Measurements from ENCODE around the gene RYK. TPM values are rescaled to one million over a fixed set of nuclear protein-coding genes. Genes with fewer than 3 reads are reported as not detected.

Gene RYK
- total RNA-seq, 4 donors from 2014 or later, result 20.2 to 91.1 (median 61.6) TPM

DNA sequence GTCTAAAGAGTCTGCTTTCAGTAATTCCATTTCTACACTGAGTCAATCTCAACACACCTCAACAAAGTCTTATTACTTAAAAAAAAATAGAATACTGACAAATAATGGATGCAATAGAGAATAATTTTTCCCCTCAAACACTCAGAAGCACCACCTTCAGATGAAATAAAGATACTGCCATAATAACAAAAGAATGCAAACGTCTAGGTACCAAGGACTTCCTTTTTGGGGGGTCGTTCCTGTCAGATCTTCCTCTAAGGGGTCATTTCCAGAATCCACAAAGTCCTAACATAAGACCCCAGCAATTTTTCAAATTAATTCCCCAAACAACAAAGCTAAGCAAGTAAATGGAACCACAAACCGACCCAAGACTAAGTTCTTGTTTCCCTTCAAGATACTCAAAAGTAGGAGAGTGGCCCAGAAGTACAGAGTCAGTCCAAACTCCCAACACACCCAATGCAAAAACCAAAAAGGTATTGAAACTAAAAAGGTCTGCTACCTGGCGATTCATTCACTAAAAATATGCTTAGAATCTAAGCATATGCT is 1.3 kb downstream of the RYK start:
- H3K9me3 ChIP-seq, result no peaks in the 10 kb centered on the region
- WGBS, 2 donors (ENCODE audit: low coverage in 1 of 2), result 5 to 11% methylated on average over 3 to 4 of the region's 4 CpGs
- peaks cover 7 to 59% (median 30%) of the 10 kb centered on the region in 4 donors for H3K4me1 ChIP-seq
- TF ChIP-seq EP300 (IDR thresholded peaks at IDR 0.05; ENCODE audit: low read depth) (no peak), POLR2A (IDR thresholded peaks at IDR 0.05) (no peak), POLR2AphosphoS5 (IDR thresholded peaks at IDR 0.05) (no peak)
- TF ChIP-seq, protein P1, sequence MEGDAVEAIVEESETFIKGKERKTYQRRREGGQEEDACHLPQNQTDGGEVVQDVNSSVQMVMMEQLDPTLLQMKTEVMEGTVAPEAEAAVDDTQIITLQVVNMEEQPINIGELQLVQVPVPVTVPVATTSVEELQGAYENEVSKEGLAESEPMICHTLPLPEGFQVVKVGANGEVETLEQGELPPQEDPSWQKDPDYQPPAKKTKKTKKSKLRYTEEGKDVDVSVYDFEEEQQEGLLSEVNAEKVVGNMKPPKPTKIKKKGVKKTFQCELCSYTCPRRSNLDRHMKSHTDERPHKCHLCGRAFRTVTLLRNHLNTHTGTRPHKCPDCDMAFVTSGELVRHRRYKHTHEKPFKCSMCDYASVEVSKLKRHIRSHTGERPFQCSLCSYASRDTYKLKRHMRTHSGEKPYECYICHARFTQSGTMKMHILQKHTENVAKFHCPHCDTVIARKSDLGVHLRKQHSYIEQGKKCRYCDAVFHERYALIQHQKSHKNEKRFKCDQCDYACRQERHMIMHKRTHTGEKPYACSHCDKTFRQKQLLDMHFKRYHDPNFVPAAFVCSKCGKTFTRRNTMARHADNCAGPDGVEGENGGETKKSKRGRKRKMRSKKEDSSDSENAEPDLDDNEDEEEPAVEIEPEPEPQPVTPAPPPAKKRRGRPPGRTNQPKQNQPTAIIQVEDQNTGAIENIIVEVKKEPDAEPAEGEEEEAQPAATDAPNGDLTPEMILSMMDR (IDR thresholded peaks at IDR 0.05), result no peak
- DNase-seq, result no peak
- H3K27me3 ChIP-seq, result no peaks in the 10 kb centered on the region
- intact Hi-C loops (cut with DNase I; ENCODE audit: low total_unique reads), result no loop called here
- peak overlapping the region; percentile 90 to 95 (median 92) for H3K27ac ChIP-seq
- in situ Hi-C loops (cut with MboI; ENCODE audit: low pct_ligation_motif_present in 1 of 4, low pct_unique_long_range_greater_than_20kb in 1 of 4, low sequenced_read_pairs in 3 of 4), result no loop called here
- no peaks in the 10 kb centered on the region for H3K36me3 ChIP-seq
- H3K4me3 ChIP-seq, result peak overlapping the region; percentile 1 to 97 (median 86)

GRCh38 chr3:134244921-134245320 is 5.7 kb downstream of the RYK start:
- Histone ChIP-seq H3K27ac (peak overlapping the region in 1 of 4 donors; percentile 13), H3K36me3 (no peaks in the 10 kb centered on the region), H3K27me3 (no peaks in the 10 kb centered on the region), H3K4me3 (no peak overlapping the region), H3K9me3 (no peaks in the 10 kb centered on the region), H3K4me1 (peaks cover 15 to 76% (median 42%) of the 10 kb centered on the region in 4 donors)
- TF ChIP-seq EP300 (IDR thresholded peaks at IDR 0.05; ENCODE audit: low read depth) (no peak), POLR2A (IDR thresholded peaks at IDR 0.05) (no peak), POLR2AphosphoS5 (IDR thresholded peaks at IDR 0.05) (no peak)
- TF ChIP-seq, protein P1 (IDR thresholded peaks at IDR 0.05), result no peak
- in situ Hi-C loops (cut with MboI; ENCODE audit: low pct_ligation_motif_present in 1 of 4, low pct_unique_long_range_greater_than_20kb in 1 of 4, low sequenced_read_pairs in 3 of 4) (no loop called here), intact Hi-C loops (cut with DNase I; ENCODE audit: low total_unique reads) (no loop called here)
- DNase-seq, result no peak
- WGBS, 2 donors (ENCODE audit: low coverage in 1 of 2), result 56 to 58% methylated on average over 2 of the region's 2 CpGs

GRCh38 chr3:134242649-134243617 is 7.7 kb downstream of the RYK start:
- Histone ChIP-seq H3K36me3 (no peaks in the 10 kb centered on the region), H3K9me3 (no peaks in the 10 kb centered on the region), H3K4me1 (peaks cover 13 to 77% (median 40%) of the 10 kb centered on the region in 4 donors), H3K27ac (peak overlapping the region in 1 of 4 donors; percentile 38), H3K4me3 (no peak overlapping the region), H3K27me3 (no peaks in the 10 kb centered on the region)
- intact Hi-C loops (cut with DNase I; ENCODE audit: low total_unique reads) (no loop called here), in situ Hi-C loops (cut with MboI; ENCODE audit: low pct_ligation_motif_present in 1 of 4, low pct_unique_long_range_greater_than_20kb in 1 of 4, low sequenced_read_pairs in 3 of 4) (no loop called here)
- WGBS, 2 donors (ENCODE audit: low coverage in 1 of 2), result 94 to 95% methylated on average over 2 to 3 of the region's 3 CpGs
- DNase-seq, result no peak
- no peak for TF ChIP-seq POLR2A (IDR thresholded peaks at IDR 0.05)
- peak in 1 of 3 donors; percentile 18 for TF ChIP-seq POLR2AphosphoS5 (IDR thresholded peaks at IDR 0.05)

DNA sequence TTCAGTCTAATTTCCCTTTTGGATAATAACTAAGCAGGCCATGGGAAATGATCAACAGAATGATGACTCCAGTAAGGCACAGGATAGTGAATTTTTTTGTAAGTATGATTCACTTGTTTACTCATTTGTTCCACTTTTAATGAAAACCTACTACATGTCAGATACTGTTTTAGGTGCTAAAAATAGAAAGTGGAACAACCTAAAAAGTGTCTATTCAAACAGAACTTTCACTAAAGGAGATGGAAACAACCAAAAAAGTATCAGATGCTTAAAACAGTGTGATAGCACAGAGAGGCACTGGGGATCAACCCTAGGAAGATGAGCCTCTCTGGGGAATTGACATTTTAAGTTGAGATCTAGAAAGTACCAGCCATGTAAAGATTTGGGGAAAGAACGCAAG is 11.1 kb downstream of the RYK start:
- no peak for DNase-seq
- Histone ChIP-seq H3K27me3 (no peaks in the 10 kb centered on the region), H3K4me3 (no peak overlapping the region), H3K27ac (peak overlapping the region in 1 of 4 donors; percentile 1), H3K9me3 (no peaks in the 10 kb centered on the region), H3K4me1 (peaks cover 14 to 88% (median 55%) of the 10 kb centered on the region in 4 donors), H3K36me3 (no peaks in the 10 kb centered on the region)
- 82 to 100% methylated on average over 1 of the region's 1 CpG for WGBS, 2 donors (ENCODE audit: low coverage in 1 of 2)
- intact Hi-C loops (cut with DNase I; ENCODE audit: low total_unique reads) (no loop called here), in situ Hi-C loops (cut with MboI; ENCODE audit: low pct_ligation_motif_present in 1 of 4, low pct_unique_long_range_greater_than_20kb in 1 of 4, low sequenced_read_pairs in 3 of 4) (no loop called here)
- TF ChIP-seq POLR2A (IDR thresholded peaks at IDR 0.05) (no peak), EP300 (IDR thresholded peaks at IDR 0.05; ENCODE audit: low read depth) (no peak), POLR2AphosphoS5 (IDR thresholded peaks at IDR 0.05) (no peak)
- TF ChIP-seq, protein P1 (IDR thresholded peaks at IDR 0.05), result no peak
